H1 (cell line): Measurements from ENCODE around the gene CDH11. TPM values are rescaled to one million over a fixed set of nuclear protein-coding genes. Genes with fewer than 3 reads are reported as not detected.

ENCODE experiments used
- CTCF ChIA-PET: fragments of 300-600 bp; sonication (Branson Sonifier 250); formaldehyde crosslinking; loops from one replicate; lab custom pipeline; 2021; ENCODE audit not compliant: partially characterized antibody; lab: Charles Lee
- POLR2A ChIA-PET: fragments of 300-600 bp; sonication (Branson Sonifier 250); formaldehyde crosslinking; loops from one replicate; lab custom pipeline; 2021; ENCODE audit warnings: inconsistent platforms; ENCODE audit not compliant: partially characterized antibody; lab: Charles Lee
- DNase-seq, 2 experiments: peaks; one replicate each; pipeline versions ENCODE4 v3.0.0 to v3.0.0-alpha.2; 2010 to 2022; ENCODE audit warnings: low spot score in 2 of 2, low read depth in 1 of 2, mixed read lengths in 1 of 2
- FAIRE-seq: peaks from 2 replicates; lab custom pipeline; 2011; peaks lifted over from hg19 to GRCh38; lab: Jason Lieb, UNC
- H2AFZ ChIP-seq: 2 replicates; pipeline ENCODE4 v1.8.1; 2012; ENCODE audit warnings: low read length, inconsistent platforms
- H2AK5ac ChIP-seq: 2 replicates; pipeline ENCODE4 v1.6.1; 2013; ENCODE audit warnings: low read depth, low read length
- H2BK120ac ChIP-seq: replicated peaks from 2 replicates; pipeline ENCODE3; 2013; ENCODE audit warnings: low read depth, low read length, inconsistent platforms
- H2BK12ac ChIP-seq: 2 replicates; pipeline ENCODE4 v1.6.1; 2013; ENCODE audit warnings: low read depth, low read length
- H2BK15ac ChIP-seq: 2 replicates; pipeline ENCODE4 v1.6.1; 2013; ENCODE audit warnings: low read length
- H2BK20ac ChIP-seq: 2 replicates; pipeline ENCODE4 v1.6.1; 2013; ENCODE audit warnings: low read length
- H2BK5ac ChIP-seq: 2 replicates; pipeline ENCODE4 v1.6.1; 2013; ENCODE audit warnings: low read depth, low read length
- H3K14ac ChIP-seq: 2 replicates; pipeline ENCODE4 v1.6.1; 2013; ENCODE audit warnings: inconsistent platforms; ENCODE audit not compliant: insufficient read length
- H3K18ac ChIP-seq: 2 replicates; pipeline ENCODE4 v1.6.1; 2013; ENCODE audit warnings: low read length; ENCODE audit errors: extremely low read depth
- H3K23ac ChIP-seq: 2 replicates; pipeline ENCODE4 v1.6.1; 2013; ENCODE audit warnings: inconsistent platforms; ENCODE audit not compliant: insufficient read length
- H3K23me2 ChIP-seq: 2 replicates; pipeline ENCODE4 v1.6.1; 2013; ENCODE audit warnings: low read depth, low read length
- H3K27ac ChIP-seq: 2 replicates; pipeline ENCODE4 v1.6.1; 2011; ENCODE audit warnings: low read depth, low read length, inconsistent platforms
- H3K27me3 ChIP-seq, 4 experiments: replicated peaks in 1 of 4; 1 replicate in 1 of 4; 2 replicates in 3 of 4; pipeline versions ENCODE4 v1.6.1 to v1.8.1; 2011 to 2013; ENCODE audit warnings: low read length in 3 of 4, mild to moderate bottlenecking in 3 of 4, inconsistent platforms in 2 of 4, mixed read lengths in 2 of 4, moderate library complexity in 1 of 4; ENCODE audit not compliant: control insufficient read depth in 3 of 4, insufficient read depth in 3 of 4; ENCODE audit errors: extremely low read depth in 1 of 4
- H3K36me3 ChIP-seq, 4 experiments: 2 replicates each; pipeline versions ENCODE4 v1.6.1 to v1.8.1; 2011 to 2013; ENCODE audit warnings: mild to moderate bottlenecking in 4 of 4, low read length in 3 of 4, moderate library complexity in 2 of 4, control low read depth in 1 of 4, inconsistent platforms in 1 of 4; ENCODE audit not compliant: insufficient read depth in 4 of 4, control insufficient read depth in 2 of 4
- H3K4ac ChIP-seq: replicated peaks from 2 replicates; pipeline ENCODE3; 2013; ENCODE audit warnings: low read length, low read depth, mixed read lengths, inconsistent platforms; ENCODE audit not compliant: insufficient read length
- H3K4me1 ChIP-seq, 4 experiments: replicated peaks in 1 of 4; 1 replicate in 1 of 4; 2 replicates in 3 of 4; pipeline versions ENCODE4 v1.6.1 to v1.8.1; 2011 to 2013; ENCODE audit warnings: low read length in 3 of 4, inconsistent platforms in 2 of 4, mixed read lengths in 1 of 4; ENCODE audit not compliant: insufficient read depth in 4 of 4, control insufficient read depth in 3 of 4
- H3K4me2 ChIP-seq, 2 experiments: 2 replicates each; pipeline versions ENCODE4 v1.6.1 to v1.8.1; 2011 to 2013; ENCODE audit warnings: low read depth in 2 of 2, low read length in 2 of 2, control low read depth in 1 of 2, inconsistent platforms in 1 of 2, mild to moderate bottlenecking in 1 of 2; ENCODE audit not compliant: insufficient read depth in 1 of 2
- H3K4me3 ChIP-seq, 4 experiments: fragments of 200-600, 300-600 bp in 1 of 4; sonication (generic), shearing (Covaris generic), sonication (Bioruptor Twin) in 1 of 4; 2 replicates each; pipeline versions ENCODE4 v1.5.1 to v1.8.1; 2011 to 2016; ENCODE audit warnings: low read length in 4 of 4, low read depth in 3 of 4, control low read depth in 2 of 4, inconsistent platforms in 2 of 4, mild to moderate bottlenecking in 2 of 4, mixed read lengths in 1 of 4, moderate library complexity in 1 of 4; ENCODE audit not compliant: insufficient read depth in 2 of 4; ENCODE audit errors: extremely low read depth in 1 of 4
- H3K56ac ChIP-seq: replicated peaks from 2 replicates; pipeline ENCODE3; 2013; ENCODE audit warnings: low read depth, mild to moderate bottlenecking, mixed read lengths, low read length, inconsistent platforms; ENCODE audit not compliant: insufficient read length
- H3K79me1 ChIP-seq: 2 replicates; pipeline ENCODE4 v1.6.1; 2013; ENCODE audit warnings: low read depth, low read length, control low read depth
- H3K79me2 ChIP-seq, 2 experiments: 2 replicates each; pipeline versions ENCODE4 v1.6.1 to v1.8.1; 2012 to 2013; ENCODE audit warnings: low read length in 2 of 2, mild to moderate bottlenecking in 2 of 2, inconsistent platforms in 1 of 2; ENCODE audit not compliant: insufficient read depth in 2 of 2, control insufficient read depth in 1 of 2
- H3K9ac ChIP-seq, 4 experiments: replicated peaks in 1 of 4; 1 replicate in 1 of 4; 2 replicates in 3 of 4; pipeline versions ENCODE4 v1.6.1 to v1.8.1; 2011 to 2013; ENCODE audit warnings: low read depth in 3 of 4, low read length in 3 of 4, control low read depth in 2 of 4, mild to moderate bottlenecking in 2 of 4, moderate library complexity in 2 of 4, inconsistent platforms in 1 of 4; ENCODE audit errors: extremely low read depth in 1 of 4
- H3K9me3 ChIP-seq, 2 experiments: 2 replicates each; pipeline versions ENCODE4 v1.6.1 to v1.8.1; 2012 to 2013; ENCODE audit warnings: mild to moderate bottlenecking in 2 of 2, moderate library complexity in 2 of 2, control low read depth in 1 of 2, inconsistent platforms in 1 of 2, low read depth in 1 of 2, low read length in 1 of 2, mixed read lengths in 1 of 2; ENCODE audit not compliant: insufficient read depth in 2 of 2
- H4K20me1 ChIP-seq, 2 experiments: replicated peaks in 1 of 2; 2 replicates each; pipeline versions ENCODE3 to v1.8.1; 2011 to 2013; ENCODE audit warnings: inconsistent platforms in 2 of 2, low read length in 2 of 2, mild to moderate bottlenecking in 1 of 2; ENCODE audit not compliant: insufficient read depth in 2 of 2, control insufficient read depth in 1 of 2
- H4K5ac ChIP-seq: 2 replicates; pipeline ENCODE4 v1.6.1; 2013; ENCODE audit warnings: low read length, low read depth, mixed read lengths, inconsistent platforms; ENCODE audit not compliant: insufficient read length
- H4K8ac ChIP-seq: 2 replicates; pipeline ENCODE4 v1.8.0; 2013; ENCODE audit warnings: mild to moderate bottlenecking, moderate library complexity, low read length, inconsistent platforms; ENCODE audit not compliant: insufficient read depth; ENCODE audit errors: extremely low read depth
- H4K91ac ChIP-seq: replicated peaks from 2 replicates; pipeline ENCODE3; 2013; ENCODE audit warnings: low read length, mixed read lengths, inconsistent platforms; ENCODE audit not compliant: insufficient read length
- CTBP2 ChIP-seq: IDR thresholded peaks from 2 replicates; pipeline ENCODE4 v1.7.0; 2011; ENCODE audit warnings: borderline replicate concordance, mild to moderate bottlenecking, moderate library complexity, mixed read lengths, low read length; ENCODE audit not compliant: insufficient read depth, insufficient read length
- EP300 ChIP-seq, 2 experiments: IDR thresholded peaks; 1 replicate in 1 of 2; 2 replicates in 1 of 2; pipeline ENCODE4 v1.6.1; 2011 to 2012; ENCODE audit warnings: low read depth in 2 of 2, low read length in 2 of 2, mild to moderate bottlenecking in 2 of 2, borderline replicate concordance in 1 of 2, inconsistent platforms in 1 of 2, moderate library complexity in 1 of 2
- GTF2F1 ChIP-seq: IDR thresholded peaks from 2 replicates; pipeline ENCODE4 v1.6.1; 2012; ENCODE audit warnings: low read depth, low read length, improper control_type of control experiment, borderline replicate concordance
- JUND ChIP-seq: IDR thresholded peaks from 2 replicates; pipeline ENCODE4 v1.6.1; 2011; ENCODE audit warnings: mild to moderate bottlenecking, improper control_type of control experiment, low read length
- NRF1 ChIP-seq: IDR thresholded peaks from 2 replicates; pipeline ENCODE4 v1.6.1; 2011; ENCODE audit warnings: mild to moderate bottlenecking, low read depth, low read length, improper control_type of control experiment
- POLR2A ChIP-seq, 2 experiments: IDR thresholded peaks; 1 replicate in 1 of 2; 2 replicates in 1 of 2; pipeline ENCODE4 v1.6.1; 2011; ENCODE audit warnings: low read depth in 2 of 2, low read length in 2 of 2, mild to moderate bottlenecking in 2 of 2; ENCODE audit errors: control extremely low read depth in 1 of 2
- RFX5 ChIP-seq: IDR thresholded peaks from 2 replicates; pipeline ENCODE4 v1.6.1; 2011; ENCODE audit warnings: low read depth, low read length, improper control_type of control experiment, borderline replicate concordance
- SP4 ChIP-seq: IDR thresholded peaks from 2 replicates; pipeline ENCODE4 v1.6.1; 2012; ENCODE audit warnings: low read length, inconsistent platforms
- SRF ChIP-seq: IDR thresholded peaks from 2 replicates; pipeline ENCODE4 v1.6.1; 2011; ENCODE audit warnings: mild to moderate bottlenecking, low read depth, low read length, moderate library complexity
- TAF1 ChIP-seq: IDR thresholded peaks from 2 replicates; pipeline ENCODE4 v1.6.1; 2011; ENCODE audit warnings: mild to moderate bottlenecking, low read depth, low read length
- TBP ChIP-seq: IDR thresholded peaks from 2 replicates; pipeline ENCODE4 v1.6.1; 2011; ENCODE audit warnings: low read depth, low read length, improper control_type of control experiment
- ZNF274 ChIP-seq: IDR thresholded peaks from 2 replicates; pipeline ENCODE4 v1.7.0; 2012; ENCODE audit warnings: low read length, borderline replicate concordance; ENCODE audit errors: extremely low read depth
- whole genome bisulfite sequencing, 2 experiments: shearing (Covaris generic) in 1 of 2; methylation state at CpG; one replicate each; pipeline versions ENCODE4 v1.1.6 to v1.1.7; 2013 to 2015; ENCODE audit warnings: low lambda C conversion rate in 2 of 2, mixed read lengths in 2 of 2, inconsistent platforms in 1 of 2, low coverage in 1 of 2, missing lambda C conversion rate in 1 of 2; ENCODE audit not compliant: insufficient replicate concordance in 2 of 2, insufficient coverage in 1 of 2, insufficient read length in 1 of 2; ENCODE audit errors: extremely low coverage in 1 of 2, missing lambda C conversion rate in 1 of 2; 5-methylcytosine and 5-hydroxymethylcytosine counted together
- polyA plus RNA-seq, 7 experiments: library from polyadenylated mRNA; depleted of rRNA in 3 of 7; stranded (reverse) in 5 of 7; unstranded in 2 of 7; fragments of >200 nt in 5 of 7; fragments of 200-250 nt in 2 of 7; gene quantifications; 1 replicate in 5 of 7; 2 replicates in 1 of 7; 4 replicates in 1 of 7; pipeline versions ENCODE4 v1.2.1 to v1.2.3, GENCODE V29; 2011 to 2013; ENCODE audit warnings: missing spikeins in 2 of 7, mixed read lengths in 2 of 7
- total RNA-seq: library from RNA; stranded (reverse); fragmentation: NEBNext Ultra II Directional; extraction: Animal tissue kit (Norgen Biotek cat#: 25700); gene quantifications from 2 replicates; pipeline ENCODE4 v1.2.1, GENCODE V29; 2021
- TF ChIP-seq, protein P1 (sequence below), 3 experiments: IDR thresholded peaks; 1 replicate in 2 of 3; 2 replicates in 1 of 3; pipeline versions ENCODE4 v1.5.1 to v1.6.1; 2011; ENCODE audit warnings: low read length in 3 of 3, mild to moderate bottlenecking in 3 of 3, inconsistent platforms in 2 of 3, low read depth in 1 of 3, moderate library complexity in 1 of 3; ENCODE audit not compliant: insufficient read depth in 1 of 3; ENCODE audit errors: control extremely low read depth in 1 of 3

The CDH11 gene
- total and polyA plus RNA-seq, 2 of the 8 experiments (the other 6 are each of a cell fraction or from before 2014, with no cell fraction given), result 3.3 to 8.4 TPM

DNA sequence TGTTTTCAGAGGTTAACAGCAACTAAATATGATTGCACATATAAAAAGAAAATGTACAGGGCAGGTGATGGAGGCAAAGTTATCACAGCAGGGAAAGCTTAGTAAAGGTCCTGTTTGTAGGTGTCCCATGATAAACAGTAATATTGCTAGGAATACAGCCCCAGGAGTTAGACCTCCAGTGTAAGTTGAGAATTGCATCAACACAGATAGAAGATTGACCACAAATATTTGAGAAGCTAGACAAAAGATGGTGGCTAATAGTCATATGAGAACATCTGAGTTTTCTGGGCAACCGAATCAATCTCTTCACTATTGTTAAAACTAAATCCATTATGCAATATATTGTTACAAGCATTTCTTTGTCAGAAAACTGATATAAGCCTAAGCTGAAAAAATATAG is 152.6 kb downstream of the CDH11 start:
- Histone ChIP-seq H4K20me1 (no peaks in the 10 kb centered on the region), H4K8ac (no peak overlapping the region), H3K14ac (no peak overlapping the region), H4K5ac (no peak overlapping the region), H3K18ac (no peak overlapping the region), H2BK120ac (no peak overlapping the region), H3K27me3 (no peaks in the 10 kb centered on the region), H2BK5ac (no peak overlapping the region), H3K79me2 (no peaks in the 10 kb centered on the region), H3K4me1 (no peaks in the 10 kb centered on the region), H2BK12ac (no peak overlapping the region), H3K23me2 (no peaks in the 10 kb centered on the region), H3K27ac (no peak overlapping the region), H3K23ac (no peak overlapping the region), H3K56ac (no peak overlapping the region), H2BK15ac (no peak overlapping the region), H3K36me3 (no peaks in the 10 kb centered on the region), H3K9ac (no peak overlapping the region), H3K4ac (no peak overlapping the region), H3K4me3 (no peak overlapping the region), H2BK20ac (no peak overlapping the region), H3K9me3 (no peaks in the 10 kb centered on the region), H3K4me2 (no peak overlapping the region), H4K91ac (no peak overlapping the region), H2AK5ac (no peak overlapping the region), H3K79me1 (no peaks in the 10 kb centered on the region), H2AFZ (no peak overlapping the region)
- ChIA-PET POLR2A (no interaction called here), CTCF (interaction anchor here (0.8 to 1.5 kb wide), 3 partner anchors 13 to 35 kb away, joined by 3 to 4 read pairs (median 3); no protein-coding TSS in a partner anchor)
- DNase-seq, result no peak
- FAIRE-seq, result no peak
- WGBS, 2 experiments, result 100% methylated on average over 1 of the region's 1 CpG; no CpG with 5 or more reads in 1 of the 2 experiments
- TF ChIP-seq GTF2F1, result no peak
- TF ChIP-seq EP300 (IDR thresholded peaks at IDR 0.05; ENCODE audit: borderline replicate concordance in 1 of 2, low read depth in 2 of 2, low read length in 2 of 2), result no peak
- no peak for TF ChIP-seq TAF1
- no peak for TF ChIP-seq ZNF274
- TF ChIP-seq TBP, result no peak
- TF ChIP-seq POLR2A (IDR thresholded peaks at IDR 0.05; ENCODE audit: control extremely low read depth in 1 of 2, low read depth in 2 of 2, low read length in 2 of 2), result no peak
- TF ChIP-seq SP4, result no peak
- TF ChIP-seq CTBP2, result no peak
- TF ChIP-seq NRF1, result no peak
- TF ChIP-seq, protein P1, sequence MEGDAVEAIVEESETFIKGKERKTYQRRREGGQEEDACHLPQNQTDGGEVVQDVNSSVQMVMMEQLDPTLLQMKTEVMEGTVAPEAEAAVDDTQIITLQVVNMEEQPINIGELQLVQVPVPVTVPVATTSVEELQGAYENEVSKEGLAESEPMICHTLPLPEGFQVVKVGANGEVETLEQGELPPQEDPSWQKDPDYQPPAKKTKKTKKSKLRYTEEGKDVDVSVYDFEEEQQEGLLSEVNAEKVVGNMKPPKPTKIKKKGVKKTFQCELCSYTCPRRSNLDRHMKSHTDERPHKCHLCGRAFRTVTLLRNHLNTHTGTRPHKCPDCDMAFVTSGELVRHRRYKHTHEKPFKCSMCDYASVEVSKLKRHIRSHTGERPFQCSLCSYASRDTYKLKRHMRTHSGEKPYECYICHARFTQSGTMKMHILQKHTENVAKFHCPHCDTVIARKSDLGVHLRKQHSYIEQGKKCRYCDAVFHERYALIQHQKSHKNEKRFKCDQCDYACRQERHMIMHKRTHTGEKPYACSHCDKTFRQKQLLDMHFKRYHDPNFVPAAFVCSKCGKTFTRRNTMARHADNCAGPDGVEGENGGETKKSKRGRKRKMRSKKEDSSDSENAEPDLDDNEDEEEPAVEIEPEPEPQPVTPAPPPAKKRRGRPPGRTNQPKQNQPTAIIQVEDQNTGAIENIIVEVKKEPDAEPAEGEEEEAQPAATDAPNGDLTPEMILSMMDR (IDR thresholded peaks at IDR 0.05; ENCODE audit: control extremely low read depth in 1 of 3, insufficient read depth in 1 of 3, low read depth in 1 of 3, low read length in 3 of 3), result no peak
- TF ChIP-seq RFX5, result no peak
- no peak for TF ChIP-seq JUND
- TF ChIP-seq SRF, result no peak
